Neural cell (in vitro differentiated cells): Measurements from ENCODE around the gene GHITM. TPM values are rescaled to one million over a fixed set of nuclear protein-coding genes. Genes with fewer than 3 reads are reported as not detected.

Experiments
- H2AFZ ChIP-seq: fragments of 200-600, 300-800 bp; sonication (generic), shearing (Covaris generic); 2 replicates; pipeline ENCODE4 v1.6.0; 2014; ENCODE audit warnings: low read depth, mild to moderate bottlenecking, antibody characterized with exemption, low read length, moderate library complexity
- H3F3A ChIP-seq: fragments of 200-600 bp; shearing (Covaris generic); 2 replicates; pipeline ENCODE4 v1.6.1; 2016; ENCODE audit warnings: mild to moderate bottlenecking, moderate library complexity, mixed read lengths, antibody characterized with exemption, low read length; ENCODE audit not compliant: insufficient read depth, poor library complexity, severe bottlenecking
- H3K27ac ChIP-seq: fragments of 200-600, 300-800 bp; sonication (generic), shearing (Covaris generic); 2 replicates; pipeline ENCODE4 v1.5.1; 2014; ENCODE audit warnings: mild to moderate bottlenecking, low read length, moderate library complexity
- H3K27me3 ChIP-seq: fragments of 300-800, 200-600 bp; sonication (generic), shearing (Covaris generic); 2 replicates; pipeline ENCODE4 v1.6.0; 2014; ENCODE audit warnings: mild to moderate bottlenecking, low read depth, low read length, moderate library complexity; ENCODE audit not compliant: insufficient read depth
- H3K36me3 ChIP-seq: fragments of 300-800, 200-600 bp; sonication (generic), shearing (Covaris generic); 2 replicates; pipeline ENCODE4 v1.5.1; 2014; ENCODE audit warnings: mild to moderate bottlenecking, antibody characterized with exemption, low read length, moderate library complexity; ENCODE audit not compliant: insufficient read depth
- H3K4me2 ChIP-seq: fragments of 300-800, 200-600 bp; sonication (generic), shearing (Covaris generic); 2 replicates; pipeline ENCODE4 v1.6.0; 2014; ENCODE audit warnings: mild to moderate bottlenecking, low read length
- H3K4me3 ChIP-seq: fragments of 300-800, 200-600 bp; sonication (generic), shearing (Covaris generic); 2 replicates; pipeline ENCODE4 v1.5.1; 2014; ENCODE audit warnings: mild to moderate bottlenecking, low read length, moderate library complexity
- H3K79me2 ChIP-seq: fragments of 200-600 bp; shearing (Covaris generic); replicated peaks from 2 replicates; pipeline ENCODE4 v1.6.0; 2014; ENCODE audit warnings: mild to moderate bottlenecking, low read length, moderate library complexity; ENCODE audit not compliant: insufficient read depth
- H3K9ac ChIP-seq: fragments of 300-800, 200-600 bp; sonication (generic), shearing (Covaris generic); 2 replicates; pipeline ENCODE4 v1.6.1; 2016; ENCODE audit warnings: mild to moderate bottlenecking, low read length, mixed read lengths
- H3K9me2 ChIP-seq: fragments of 200-600 bp; shearing (Covaris generic); 2 replicates; pipeline ENCODE4 v1.6.1; 2016; ENCODE audit warnings: mild to moderate bottlenecking, low read length, mixed read lengths; ENCODE audit not compliant: insufficient read depth
- H3K9me3 ChIP-seq: fragments of 200-600, 300-800 bp; sonication (generic), shearing (Covaris generic); 2 replicates; pipeline ENCODE4 v1.6.1; 2016; ENCODE audit warnings: mild to moderate bottlenecking, mixed run types, low read length, moderate library complexity, mixed read lengths
- H4K20me1 ChIP-seq: fragments of 200-600 bp; shearing (Covaris generic); 2 replicates; pipeline ENCODE4 v1.6.1; 2016; ENCODE audit warnings: mild to moderate bottlenecking, mixed run types; ENCODE audit not compliant: insufficient read depth
- CTCF ChIP-seq: fragments of 450-650 bp; IDR thresholded peaks from 2 replicates; pipeline ENCODE4 v1.5.1; 2014; ENCODE audit warnings: antibody characterized with exemption, mild to moderate bottlenecking, moderate library complexity; ENCODE audit not compliant: poor library complexity, severe bottlenecking
- EP300 ChIP-seq: fragments of 450-650 bp; conservative IDR thresholded peaks from 2 replicates; pipeline ENCODE4 v1.6.1; 2014; ENCODE audit warnings: antibody characterized with exemption, mild to moderate bottlenecking, moderate library complexity; ENCODE audit not compliant: poor library complexity, severe bottlenecking
- EZH2 ChIP-seq: fragments of 200-600, 300-800 bp; shearing (Covaris generic), sonication (generic); IDR thresholded peaks from 2 replicates; pipeline ENCODE4 v1.6.1; 2014; ENCODE audit warnings: antibody characterized with exemption, low read length, borderline replicate concordance, mild to moderate bottlenecking; ENCODE audit not compliant: insufficient read depth, poor library complexity, severe bottlenecking
- MXI1 ChIP-seq: fragments of 450-650 bp; conservative IDR thresholded peaks from 2 replicates; pipeline ENCODE4 v1.6.1; 2014; ENCODE audit warnings: antibody characterized with exemption, mild to moderate bottlenecking; ENCODE audit not compliant: poor library complexity, severe bottlenecking
- POLR2AphosphoS5 ChIP-seq: IDR thresholded peaks from 2 replicates; pipeline ENCODE4 v1.6.1; 2012
- RAD21 ChIP-seq: fragments of 450-650 bp; conservative IDR thresholded peaks from 2 replicates; pipeline ENCODE4 v1.6.1; 2014; ENCODE audit warnings: antibody characterized with exemption, mild to moderate bottlenecking, moderate library complexity
- SMC3 ChIP-seq: fragments of 450-650 bp; conservative IDR thresholded peaks from 2 replicates; pipeline ENCODE4 v1.6.1; 2014; ENCODE audit warnings: antibody characterized with exemption, mild to moderate bottlenecking, moderate library complexity; ENCODE audit not compliant: poor library complexity
- TAF1 ChIP-seq: IDR thresholded peaks from 2 replicates; pipeline ENCODE4 v1.6.1; 2012; ENCODE audit warnings: low read depth
- polyA plus RNA-seq: library from polyadenylated mRNA; depleted of rRNA; stranded (reverse); fragments of >200 nt; gene quantifications from 2 replicates; pipeline ENCODE4 v1.2.3, GENCODE V29; 2014
- TF ChIP-seq, protein P1 (sequence below): IDR thresholded peaks from 2 replicates; pipeline ENCODE4 v1.6.1; 2012; ENCODE audit warnings: borderline replicate concordance

Gene GHITM
- polyA plus RNA-seq, 1 donor from 2014 or later: 306 TPM

- no peaks in the 10 kb centered on the region for H3K9me2 ChIP-seq
- H3F3A ChIP-seq: no peaks in the 10 kb centered on the region
- no peak overlapping the region for H3K27ac ChIP-seq
- no peak overlapping the region for H3K9ac ChIP-seq
- no peaks in the 10 kb centered on the region for H3K79me2 ChIP-seq
- H2AFZ ChIP-seq: peak overlapping the region; percentile 24
- TF ChIP-seq MXI1 (no peak), EZH2 (no peak), TAF1 (no peak), CTCF (no peak), SMC3 (no peak), POLR2AphosphoS5 (no peak), RAD21 (no peak)
- TF ChIP-seq, protein P1, sequence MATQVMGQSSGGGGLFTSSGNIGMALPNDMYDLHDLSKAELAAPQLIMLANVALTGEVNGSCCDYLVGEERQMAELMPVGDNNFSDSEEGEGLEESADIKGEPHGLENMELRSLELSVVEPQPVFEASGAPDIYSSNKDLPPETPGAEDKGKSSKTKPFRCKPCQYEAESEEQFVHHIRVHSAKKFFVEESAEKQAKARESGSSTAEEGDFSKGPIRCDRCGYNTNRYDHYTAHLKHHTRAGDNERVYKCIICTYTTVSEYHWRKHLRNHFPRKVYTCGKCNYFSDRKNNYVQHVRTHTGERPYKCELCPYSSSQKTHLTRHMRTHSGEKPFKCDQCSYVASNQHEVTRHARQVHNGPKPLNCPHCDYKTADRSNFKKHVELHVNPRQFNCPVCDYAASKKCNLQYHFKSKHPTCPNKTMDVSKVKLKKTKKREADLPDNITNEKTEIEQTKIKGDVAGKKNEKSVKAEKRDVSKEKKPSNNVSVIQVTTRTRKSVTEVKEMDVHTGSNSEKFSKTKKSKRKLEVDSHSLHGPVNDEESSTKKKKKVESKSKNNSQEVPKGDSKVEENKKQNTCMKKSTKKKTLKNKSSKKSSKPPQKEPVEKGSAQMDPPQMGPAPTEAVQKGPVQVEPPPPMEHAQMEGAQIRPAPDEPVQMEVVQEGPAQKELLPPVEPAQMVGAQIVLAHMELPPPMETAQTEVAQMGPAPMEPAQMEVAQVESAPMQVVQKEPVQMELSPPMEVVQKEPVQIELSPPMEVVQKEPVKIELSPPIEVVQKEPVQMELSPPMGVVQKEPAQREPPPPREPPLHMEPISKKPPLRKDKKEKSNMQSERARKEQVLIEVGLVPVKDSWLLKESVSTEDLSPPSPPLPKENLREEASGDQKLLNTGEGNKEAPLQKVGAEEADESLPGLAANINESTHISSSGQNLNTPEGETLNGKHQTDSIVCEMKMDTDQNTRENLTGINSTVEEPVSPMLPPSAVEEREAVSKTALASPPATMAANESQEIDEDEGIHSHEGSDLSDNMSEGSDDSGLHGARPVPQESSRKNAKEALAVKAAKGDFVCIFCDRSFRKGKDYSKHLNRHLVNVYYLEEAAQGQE: no peak
- H3K4me2 ChIP-seq: no peak overlapping the region
- H3K36me3 ChIP-seq: no peaks in the 10 kb centered on the region
- no peak overlapping the region for H3K4me3 ChIP-seq
- H3K27me3 ChIP-seq: no peaks in the 10 kb centered on the region
- H4K20me1 ChIP-seq: no peaks in the 10 kb centered on the region
- H3K9me3 ChIP-seq: no peaks in the 10 kb centered on the region
Measured at GRCh38 chr10:84159076-84159685, 19.9 kb downstream of the GHITM start.

DNA sequence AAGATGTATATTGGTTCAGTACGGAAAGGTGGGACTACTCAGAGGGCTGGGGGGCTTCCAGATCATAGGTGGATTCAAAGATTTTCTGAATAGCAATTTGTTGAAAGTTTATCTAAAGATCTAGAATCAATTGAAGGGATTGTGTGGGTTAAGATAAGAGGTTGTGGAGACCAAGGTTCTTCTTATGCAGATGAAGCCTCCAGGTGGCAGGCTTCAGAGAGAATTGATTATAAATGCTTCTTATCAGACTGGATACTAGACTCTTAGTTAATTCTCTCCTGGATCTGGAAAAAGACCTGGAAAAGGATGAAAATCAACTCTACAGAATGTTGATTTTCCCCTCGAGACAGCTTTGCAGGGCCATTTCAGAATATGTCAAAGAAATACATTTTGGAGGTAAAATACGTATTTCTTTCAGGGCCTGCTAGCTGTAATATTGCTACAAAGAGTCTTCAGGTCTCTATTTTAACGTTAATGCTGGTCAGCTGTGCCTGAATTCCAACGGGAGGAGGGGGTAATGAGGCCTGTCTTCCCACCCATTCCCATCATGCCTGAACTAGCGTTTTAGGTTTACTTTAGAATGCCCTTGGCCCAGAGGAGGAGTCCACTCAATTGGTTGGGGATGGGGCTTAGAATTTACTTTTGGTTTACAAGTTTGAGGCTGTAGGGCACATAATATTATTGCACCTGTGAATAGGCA, 21.5 kb downstream of the GHITM start:
- no peaks in the 10 kb centered on the region for H3K27me3 ChIP-seq
- no peak overlapping the region for H3K4me2 ChIP-seq
- TF ChIP-seq, protein P1: no peak
- TF ChIP-seq CTCF (no peak), TAF1 (no peak), EZH2 (no peak), POLR2AphosphoS5 (no peak), EP300 (no peak), MXI1 (no peak), SMC3 (no peak), RAD21 (no peak)
- H3K27ac ChIP-seq: no peak overlapping the region
- no peak overlapping the region for H3K9ac ChIP-seq
- no peak overlapping the region for H2AFZ ChIP-seq
- H3K79me2 ChIP-seq: no peaks in the 10 kb centered on the region
- H3F3A ChIP-seq: no peaks in the 10 kb centered on the region
- H3K9me2 ChIP-seq: no peaks in the 10 kb centered on the region
- no peak overlapping the region for H3K4me3 ChIP-seq
- H4K20me1 ChIP-seq: no peaks in the 10 kb centered on the region
- H3K9me3 ChIP-seq: no peaks in the 10 kb centered on the region
- no peaks in the 10 kb centered on the region for H3K36me3 ChIP-seq
